SK-N-SH (cell line): Measurements from ENCODE around the gene HNRNPD. TPM values are rescaled to one million over a fixed set of nuclear protein-coding genes. Genes with fewer than 3 reads are reported as not detected.

ENCODE experiments used
- CTCF ChIA-PET: fragments of 300-600, 350-600 bp; formaldehyde crosslinking; extraction: SDS; loops from one replicate; lab custom pipeline; 2021; lab: Yijun Ruan, JAX
- POLR2A ChIA-PET: fragments of 350-600 bp; sonication (Branson Sonifier 250); formaldehyde crosslinking; extraction: SDS; loops from one replicate; lab custom pipeline; 2020; ENCODE audit warnings: antibody characterized with exemption, inconsistent platforms; lab: Yijun Ruan, JAX
- DNase-seq: peaks from one replicate; pipeline ENCODE4 v3.0.0; 2012
- H2AFZ ChIP-seq: fragments of 200-600 bp; sonication (generic); 2 replicates; pipeline ENCODE4 v1.8.1; 2016; ENCODE audit warnings: antibody characterized with exemption, mild to moderate bottlenecking, low read depth
- H3F3A ChIP-seq: fragments of 200-600 bp; sonication (generic); replicated peaks from 2 replicates; pipeline ENCODE3; 2016; ENCODE audit warnings: antibody characterized with exemption, mild to moderate bottlenecking; ENCODE audit not compliant: insufficient read depth
- H3K27ac ChIP-seq, 2 experiments: fragments of 200-500 bp in 1 of 2; fragments of 200-600 bp in 1 of 2; sonication (Bioruptor generic) in 1 of 2; sonication (generic), shearing (Covaris generic) in 1 of 2; 2 replicates each; pipeline versions ENCODE4 v1.5.1 to v1.6.1; 2014 to 2016; ENCODE audit warnings: low read depth in 2 of 2, inconsistent platforms in 1 of 2, low read length in 1 of 2, mild to moderate bottlenecking in 1 of 2, mixed read lengths in 1 of 2
- H3K27me3 ChIP-seq: fragments of 200-600 bp; sonication (generic), shearing (Covaris generic); 2 replicates; pipeline ENCODE4 v1.6.1; 2016; ENCODE audit warnings: mixed run types; ENCODE audit not compliant: insufficient read depth
- H3K36me3 ChIP-seq, 2 experiments: fragments of 200-500 bp in 1 of 2; fragments of 200-600 bp in 1 of 2; sonication (Bioruptor generic) in 1 of 2; sonication (generic) in 1 of 2; replicated peaks in 1 of 2; 2 replicates each; pipeline versions ENCODE3 to v1.5.1; 2014 to 2016; ENCODE audit warnings: low read length in 1 of 2, mild to moderate bottlenecking in 1 of 2; ENCODE audit not compliant: insufficient read depth in 2 of 2, control insufficient read depth in 1 of 2
- H3K4me1 ChIP-seq, 2 experiments: fragments of 200-500 bp in 1 of 2; fragments of 200-600 bp in 1 of 2; sonication (Bioruptor generic) in 1 of 2; sonication (generic), shearing (Covaris generic) in 1 of 2; 2 replicates each; pipeline versions ENCODE4 v1.5.1 to v1.6.1; 2014 to 2016; ENCODE audit warnings: low read depth in 1 of 2, low read length in 1 of 2, mixed run types in 1 of 2; ENCODE audit not compliant: insufficient read depth in 2 of 2, control insufficient read depth in 1 of 2
- H3K4me2 ChIP-seq: fragments of 200-600 bp; sonication (generic), shearing (Covaris generic); 2 replicates; pipeline ENCODE4 v1.6.1; 2017; ENCODE audit warnings: mixed run types
- H3K4me3 ChIP-seq, 2 experiments: fragments of 200-500 bp in 1 of 2; fragments of 200-600 bp in 1 of 2; sonication (Bioruptor generic) in 1 of 2; sonication (generic), shearing (Covaris generic) in 1 of 2; 2 replicates each; pipeline versions ENCODE4 v1.5.1 to v1.8.1; 2014 to 2016; ENCODE audit warnings: low read depth in 2 of 2, inconsistent platforms in 1 of 2, low read length in 1 of 2, mild to moderate bottlenecking in 1 of 2, mixed read lengths in 1 of 2, moderate library complexity in 1 of 2
- H3K79me2 ChIP-seq: fragments of 200-600 bp; sonication (generic); 2 replicates; pipeline ENCODE4 v1.8.1; 2017; ENCODE audit warnings: mild to moderate bottlenecking; ENCODE audit not compliant: insufficient read depth
- H3K9ac ChIP-seq: fragments of 200-600 bp; sonication (generic); 2 replicates; pipeline ENCODE4 v1.6.1; 2017; ENCODE audit warnings: mixed run types
- H3K9me2 ChIP-seq: fragments of 200-600 bp; sonication (generic); 2 replicates; pipeline ENCODE4 v1.6.1; 2017; ENCODE audit warnings: mixed run types
- H3K9me3 ChIP-seq: fragments of 200-600 bp; sonication (generic); 2 replicates; pipeline ENCODE4 v1.6.1; 2017; ENCODE audit warnings: mixed run types, mild to moderate bottlenecking, moderate library complexity
- H4K20me1 ChIP-seq: fragments of 200-600 bp; sonication (generic); 2 replicates; pipeline ENCODE4 v1.6.1; 2017; ENCODE audit warnings: mild to moderate bottlenecking, mixed run types; ENCODE audit not compliant: insufficient read depth
- ELF1 ChIP-seq: IDR thresholded peaks from 2 replicates; pipeline ENCODE4 v1.4.0; 2012
- EP300 ChIP-seq, 2 experiments: IDR thresholded peaks; 2 replicates each; pipeline versions ENCODE4 v1.4.0 to v1.6.1; 2012; ENCODE audit warnings: borderline replicate concordance in 1 of 2, low read depth in 1 of 2, low read length in 1 of 2
- EZH2phosphoT487 ChIP-seq: fragments of 200-600 bp; sonication (generic); IDR thresholded peaks from 2 replicates; pipeline ENCODE4 v1.6.1; 2017; ENCODE audit warnings: low read depth, mixed run types, mild to moderate bottlenecking, antibody characterized with exemption, moderate library complexity, borderline replicate concordance
- GABPA ChIP-seq: IDR thresholded peaks from 2 replicates; pipeline ENCODE4 v1.4.0; 2012; ENCODE audit warnings: low read depth, mild to moderate bottlenecking
- RAD21 ChIP-seq: IDR thresholded peaks from 2 replicates; pipeline ENCODE4 v1.6.1; 2012; ENCODE audit warnings: mild to moderate bottlenecking, low read length
- SMC3 ChIP-seq: IDR thresholded peaks from 2 replicates; pipeline ENCODE4 v1.6.1; 2012; ENCODE audit warnings: low read depth, low read length, improper control_type of control experiment
- WGBS: methylation state at CpG from one replicate; pipeline ENCODE4 v1.1.6; 2017; ENCODE audit warnings: low lambda C conversion rate; 5-methylcytosine and 5-hydroxymethylcytosine counted together
- polyA plus RNA-seq, 3 experiments: library from polyadenylated mRNA; depleted of rRNA; stranded (reverse); fragments of >200 nt; gene quantifications; 2 replicates each; pipeline ENCODE4 v1.2.3, GENCODE V29; 2012
- TF ChIP-seq, protein P1 (sequence below): fragments of 200-600 bp; sonication (generic); IDR thresholded peaks from 2 replicates; pipeline ENCODE4 v1.6.1; 2017; ENCODE audit warnings: antibody characterized with exemption, mild to moderate bottlenecking, moderate library complexity
- TF ChIP-seq, protein P2 (sequence below): IDR thresholded peaks from 2 replicates; pipeline ENCODE4 v1.6.1; 2012; ENCODE audit warnings: mild to moderate bottlenecking, low read depth, low read length, moderate library complexity

The HNRNPD gene
- polyA plus RNA-seq, 1 of the 3 experiments (the other 2 are of a cell fraction), result 286 TPM

DNA sequence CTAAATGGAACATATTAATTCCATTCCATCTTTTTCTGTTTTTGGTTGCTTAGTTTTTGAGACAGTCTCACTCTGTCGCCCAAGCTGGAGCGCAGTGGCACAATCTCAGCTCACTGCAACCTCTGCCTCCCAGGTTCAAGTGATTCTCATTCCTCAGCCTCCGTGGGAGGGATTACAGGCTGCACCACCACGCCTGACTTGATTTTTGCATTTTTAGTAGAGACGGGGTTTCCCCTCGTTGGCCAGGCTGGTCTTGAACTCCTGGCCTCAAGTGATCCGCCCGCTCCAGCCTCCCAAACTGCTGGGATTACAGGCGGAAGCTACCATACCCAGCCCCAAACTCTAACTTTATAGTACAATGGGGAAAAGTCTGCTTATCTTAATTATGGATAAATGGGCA lies 11.2 kb downstream of the HNRNPD start:
- peak overlapping the region in 1 of 2 experiments; percentile 6; a peak in 1 of 4 replicates for H3K27ac ChIP-seq
- H3K4me1 ChIP-seq, result peaks cover 2 to 12% of the 10 kb centered on the region in 2 experiments; a peak in 3 of 4 replicates
- no peak for TF ChIP-seq GABPA
- no peak for TF ChIP-seq SMC3
- TF ChIP-seq ELF1, result no peak
- TF ChIP-seq, all 33 proteins: peak for 0
- no peak overlapping the region for H2AFZ ChIP-seq
- DNase-seq, result no peak
- no peaks in the 10 kb centered on the region for H3K27me3 ChIP-seq
- H3K4me3 ChIP-seq, result no peak overlapping the region
- peaks cover 100% of the 10 kb centered on the region for H4K20me1 ChIP-seq
- H3K4me2 ChIP-seq, result no peak overlapping the region
- no peaks in the 10 kb centered on the region for H3K9me2 ChIP-seq
- WGBS, result 90% methylated on average over 9 of the region's 9 CpGs
- H3K36me3 ChIP-seq, result peaks cover 33 to 42% of the 10 kb centered on the region in 2 experiments
- H3K9me3 ChIP-seq, result no peaks in the 10 kb centered on the region
- ChIA-PET POLR2A (no interaction called here), CTCF (interaction anchor here (2.2 to 3.1 kb wide), 3 partner anchors 9 to 65 kb away, joined by 8 to 12 read pairs (median 9); no protein-coding TSS in a partner anchor)
- no peak overlapping the region for H3K9ac ChIP-seq
- H3F3A ChIP-seq, result peaks cover 36% of the 10 kb centered on the region
- H3K79me2 ChIP-seq, result peaks cover 100% of the 10 kb centered on the region

DNA sequence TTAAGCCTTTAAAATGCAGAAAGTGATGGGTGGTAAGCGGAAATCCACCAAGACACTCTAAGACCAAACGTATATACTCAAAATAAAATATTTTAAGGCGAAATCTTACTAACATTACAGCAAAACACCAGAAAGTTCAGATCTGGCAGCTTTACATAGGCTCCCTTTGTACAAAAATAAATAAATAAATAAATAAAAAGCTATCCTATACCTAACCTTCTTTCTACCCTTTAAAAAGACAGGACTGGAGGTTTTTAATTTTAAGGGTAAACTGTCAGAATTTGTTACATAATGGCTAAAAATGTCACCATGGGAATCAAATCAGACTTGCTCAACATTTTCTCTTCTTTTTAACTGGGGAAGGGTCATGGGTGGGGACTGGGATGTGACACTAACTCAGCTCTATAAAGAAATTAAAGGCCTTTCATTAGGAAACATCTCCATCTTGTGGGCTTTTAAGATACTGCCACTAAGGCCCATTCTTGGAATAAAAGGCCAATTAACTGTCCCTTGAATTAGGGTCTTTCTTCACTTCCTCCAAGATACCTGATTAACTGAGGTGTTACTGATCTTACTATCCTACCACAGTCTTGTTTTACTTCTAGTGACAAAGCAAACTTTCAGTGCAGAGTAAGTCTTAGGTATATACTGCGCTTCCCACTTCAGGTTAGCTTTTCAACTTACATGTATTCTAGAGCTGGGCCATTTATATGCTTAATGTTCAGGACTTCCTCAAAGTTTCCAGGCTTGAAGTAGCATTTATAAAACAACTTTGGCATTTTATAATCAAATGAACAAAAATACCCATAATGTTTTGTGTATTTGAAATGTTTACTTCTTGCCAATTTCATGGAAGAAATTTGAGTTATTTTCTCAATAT lies 13.3 kb downstream of the HNRNPD start:
- H3K27ac ChIP-seq, result no peak overlapping the region; a peak in 1 of 4 replicates
- POLR2A ChIA-PET, result interaction anchor here (0.7 to 1.2 kb wide), 2 partner anchors 20 to 66 kb away, joined by 3 read pairs; no protein-coding TSS in a partner anchor
- H3K9me2 ChIP-seq, result no peaks in the 10 kb centered on the region
- peak; percentile 48 for TF ChIP-seq RAD21
- 0 out of 2 replicates have a peak, but pooled peaks have one; percentile 3 for TF ChIP-seq SMC3
- TF ChIP-seq, protein P1, sequence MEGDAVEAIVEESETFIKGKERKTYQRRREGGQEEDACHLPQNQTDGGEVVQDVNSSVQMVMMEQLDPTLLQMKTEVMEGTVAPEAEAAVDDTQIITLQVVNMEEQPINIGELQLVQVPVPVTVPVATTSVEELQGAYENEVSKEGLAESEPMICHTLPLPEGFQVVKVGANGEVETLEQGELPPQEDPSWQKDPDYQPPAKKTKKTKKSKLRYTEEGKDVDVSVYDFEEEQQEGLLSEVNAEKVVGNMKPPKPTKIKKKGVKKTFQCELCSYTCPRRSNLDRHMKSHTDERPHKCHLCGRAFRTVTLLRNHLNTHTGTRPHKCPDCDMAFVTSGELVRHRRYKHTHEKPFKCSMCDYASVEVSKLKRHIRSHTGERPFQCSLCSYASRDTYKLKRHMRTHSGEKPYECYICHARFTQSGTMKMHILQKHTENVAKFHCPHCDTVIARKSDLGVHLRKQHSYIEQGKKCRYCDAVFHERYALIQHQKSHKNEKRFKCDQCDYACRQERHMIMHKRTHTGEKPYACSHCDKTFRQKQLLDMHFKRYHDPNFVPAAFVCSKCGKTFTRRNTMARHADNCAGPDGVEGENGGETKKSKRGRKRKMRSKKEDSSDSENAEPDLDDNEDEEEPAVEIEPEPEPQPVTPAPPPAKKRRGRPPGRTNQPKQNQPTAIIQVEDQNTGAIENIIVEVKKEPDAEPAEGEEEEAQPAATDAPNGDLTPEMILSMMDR, result peak; percentile 72
- no peak for TF ChIP-seq EP300 (IDR thresholded peaks at IDR 0.05; ENCODE audit: borderline replicate concordance in 1 of 2, low read depth in 1 of 2, low read length in 1 of 2)
- TF ChIP-seq, protein P2, sequence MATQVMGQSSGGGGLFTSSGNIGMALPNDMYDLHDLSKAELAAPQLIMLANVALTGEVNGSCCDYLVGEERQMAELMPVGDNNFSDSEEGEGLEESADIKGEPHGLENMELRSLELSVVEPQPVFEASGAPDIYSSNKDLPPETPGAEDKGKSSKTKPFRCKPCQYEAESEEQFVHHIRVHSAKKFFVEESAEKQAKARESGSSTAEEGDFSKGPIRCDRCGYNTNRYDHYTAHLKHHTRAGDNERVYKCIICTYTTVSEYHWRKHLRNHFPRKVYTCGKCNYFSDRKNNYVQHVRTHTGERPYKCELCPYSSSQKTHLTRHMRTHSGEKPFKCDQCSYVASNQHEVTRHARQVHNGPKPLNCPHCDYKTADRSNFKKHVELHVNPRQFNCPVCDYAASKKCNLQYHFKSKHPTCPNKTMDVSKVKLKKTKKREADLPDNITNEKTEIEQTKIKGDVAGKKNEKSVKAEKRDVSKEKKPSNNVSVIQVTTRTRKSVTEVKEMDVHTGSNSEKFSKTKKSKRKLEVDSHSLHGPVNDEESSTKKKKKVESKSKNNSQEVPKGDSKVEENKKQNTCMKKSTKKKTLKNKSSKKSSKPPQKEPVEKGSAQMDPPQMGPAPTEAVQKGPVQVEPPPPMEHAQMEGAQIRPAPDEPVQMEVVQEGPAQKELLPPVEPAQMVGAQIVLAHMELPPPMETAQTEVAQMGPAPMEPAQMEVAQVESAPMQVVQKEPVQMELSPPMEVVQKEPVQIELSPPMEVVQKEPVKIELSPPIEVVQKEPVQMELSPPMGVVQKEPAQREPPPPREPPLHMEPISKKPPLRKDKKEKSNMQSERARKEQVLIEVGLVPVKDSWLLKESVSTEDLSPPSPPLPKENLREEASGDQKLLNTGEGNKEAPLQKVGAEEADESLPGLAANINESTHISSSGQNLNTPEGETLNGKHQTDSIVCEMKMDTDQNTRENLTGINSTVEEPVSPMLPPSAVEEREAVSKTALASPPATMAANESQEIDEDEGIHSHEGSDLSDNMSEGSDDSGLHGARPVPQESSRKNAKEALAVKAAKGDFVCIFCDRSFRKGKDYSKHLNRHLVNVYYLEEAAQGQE, result no peak
- no peak for TF ChIP-seq EZH2phosphoT487
- TF ChIP-seq, all 33 proteins: peak for 3
- no peaks in the 10 kb centered on the region for H3K27me3 ChIP-seq
- H3K9me3 ChIP-seq, result no peaks in the 10 kb centered on the region
- H3K4me3 ChIP-seq, result no peak overlapping the region
- WGBS, result 94% methylated on average over 4 of the region's 4 CpGs
- peaks cover 2 to 12% of the 10 kb centered on the region in 2 experiments; a peak in 3 of 4 replicates for H3K4me1 ChIP-seq
- peaks cover 36% of the 10 kb centered on the region for H3F3A ChIP-seq
- peaks cover 40 to 56% of the 10 kb centered on the region in 2 experiments for H3K36me3 ChIP-seq
- no peak overlapping the region for H3K4me2 ChIP-seq
- H3K79me2 ChIP-seq, result peaks cover 100% of the 10 kb centered on the region
- peak; percentile 30 for DNase-seq
- H3K9ac ChIP-seq, result no peak overlapping the region
- no peak overlapping the region for H2AFZ ChIP-seq
- H4K20me1 ChIP-seq, result peaks cover 100% of the 10 kb centered on the region
- CTCF ChIA-PET, result interaction anchor here (0.5 to 3.1 kb wide), 12 partner anchors 8 to 670 kb away, joined by 3 to 12 read pairs (median 4); no protein-coding TSS in a partner anchor
